K562 (cell line): ENCODE results near the gene ZNF200.
A peak's percentile ranks its signal among the peaks of the same experiment; 100 is the strongest.
"Not testable (repeated sequence)": the region's sequence is repeated elsewhere in the genome, so short reads cannot be mapped to it uniquely, and the experiment has no call there.

Experiments
- CBX5 ChIP-seq: IDR thresholded peaks from 2 replicates; pipeline ENCODE4 v1.6.1; 2014; ENCODE audit warnings: low read depth, borderline replicate concordance
- CCNT2 ChIP-seq: IDR thresholded peaks from 2 replicates; pipeline ENCODE4 v1.6.1; 2011; ENCODE audit warnings: borderline replicate concordance, low read depth, mild to moderate bottlenecking, moderate library complexity, mixed read lengths, low read length; ENCODE audit not compliant: insufficient read length; ENCODE audit errors: extremely low read depth
- CREM ChIP-seq: IDR thresholded peaks from 2 replicates; pipeline ENCODE4 v1.6.1; 2014; ENCODE audit warnings: antibody characterized with exemption, low read depth
- CTBP1 ChIP-seq: fragments of 450-650 bp; IDR thresholded peaks from 2 replicates; pipeline ENCODE4 v1.6.1; 2016; ENCODE audit warnings: borderline replicate concordance
- EGR1 ChIP-seq: fragments of 450-650 bp; conservative IDR thresholded peaks from 2 replicates; pipeline ENCODE4 v1.6.1; 2017; ENCODE audit warnings: mild to moderate bottlenecking
- EP300 ChIP-seq: IDR thresholded peaks from 2 replicates; pipeline ENCODE4 v1.6.1; 2012; ENCODE audit warnings: low read length, improper control_type of control experiment
- ILF3 ChIP-seq: fragments of 450-650 bp; IDR thresholded peaks from 2 replicates; pipeline ENCODE4 v1.6.1; 2018; ENCODE audit warnings: antibody characterized with exemption, mild to moderate bottlenecking, moderate library complexity, borderline replicate concordance
- NCOA1 ChIP-seq: fragments of 450-650 bp; IDR thresholded peaks from 2 replicates; pipeline ENCODE4 v1.6.1; 2016; ENCODE audit warnings: low read depth
- POLR2A ChIP-seq: fragments of 450-650 bp; conservative IDR thresholded peaks from 2 replicates; pipeline ENCODE4 v1.6.1; 2016
- PTBP1 ChIP-seq: fragments of 200-400 bp; formaldehyde crosslinking; IDR thresholded peaks from 2 replicates; pipeline ENCODE4 v1.6.1; 2017; ENCODE audit warnings: low read depth, low read length
- ZNF561 ChIP-seq: fragments of 450-650 bp; formaldehyde crosslinking; conservative IDR thresholded peaks from 2 replicates; pipeline ENCODE4 v1.4.0; 2020; ENCODE audit warnings: mild to moderate bottlenecking, moderate library complexity

- not testable (repeated sequence) for TF ChIP-seq ILF3; CTBP1; CREM; CCNT2; NCOA1; ZNF561 (CRISPR knock-in tag); EP300; EGR1; PTBP1; POLR2A
- peak; percentile 84 for TF ChIP-seq CBX5
Observed at GRCh38 chr16:3205939-3206338, 29.0 kb downstream of the ZNF200 start.
